ENCODE data around the gene ADCYAP1R1.

Gene ADCYAP1R1

GRCh38 chr7:31099451-31100444 is 47.6 kb downstream of the ADCYAP1R1 start:
- no peak overlapping the region for H3K4me3 Mint-ChIP-seq
- no peaks in the 10 kb centered on the region for H3K4me1 Mint-ChIP-seq
- H3K27ac Mint-ChIP-seq, result no peak overlapping the region
- H3K36me3 Mint-ChIP-seq (ENCODE audit: low read depth), result no peaks in the 10 kb centered on the region
- no peak for DNase-seq
- peaks cover 17% of the 10 kb centered on the region for H3K27me3 Mint-ChIP-seq (ENCODE audit: low read depth, poor library complexity)
- no peaks in the 10 kb centered on the region for H3K9me3 Mint-ChIP-seq
- TF ChIP-seq CTCF (IDR thresholded peaks at IDR 0.05), result no peak

- H3K36me3 Mint-ChIP-seq (ENCODE audit: low read depth), result no peaks in the 10 kb centered on the region
- DNase-seq, result no peak
- H3K27ac Mint-ChIP-seq, result no peak overlapping the region
- peaks cover 16% of the 10 kb centered on the region for H3K27me3 Mint-ChIP-seq (ENCODE audit: low read depth, poor library complexity)
- no peaks in the 10 kb centered on the region for H3K9me3 Mint-ChIP-seq
- no peak for TF ChIP-seq CTCF (IDR thresholded peaks at IDR 0.05)
- H3K4me3 Mint-ChIP-seq, result no peak overlapping the region
- H3K4me1 Mint-ChIP-seq, result no peaks in the 10 kb centered on the region
Observed at GRCh38 chr7:31100445-31100844, 48.3 kb downstream of the ADCYAP1R1 start.

GRCh38 chr7:31100871-31101270 is 48.8 kb downstream of the ADCYAP1R1 start:
- no peak overlapping the region for H3K4me3 Mint-ChIP-seq

GRCh38 chr7:31101544-31101943 is 49.4 kb downstream of the ADCYAP1R1 start:
- Mint-ChIP-seq H3K4me3 (no peak overlapping the region), H3K9me3 (no peaks in the 10 kb centered on the region), H3K27me3 (ENCODE audit: low read depth, poor library complexity) (peaks cover 13% of the 10 kb centered on the region), H3K36me3 (ENCODE audit: low read depth) (no peaks in the 10 kb centered on the region), H3K4me1 (no peaks in the 10 kb centered on the region), H3K27ac (no peak overlapping the region)
- DNase-seq, result no peak
- no peak for TF ChIP-seq CTCF (IDR thresholded peaks at IDR 0.05)

More at GRCh38 chr7:31100871-31101270, 48.8 kb downstream of the ADCYAP1R1 start:
- no peak for DNase-seq
- peaks cover 13% of the 10 kb centered on the region for H3K27me3 Mint-ChIP-seq (ENCODE audit: low read depth, poor library complexity)
- no peaks in the 10 kb centered on the region for H3K36me3 Mint-ChIP-seq (ENCODE audit: low read depth)
- no peaks in the 10 kb centered on the region for H3K4me1 Mint-ChIP-seq
- H3K9me3 Mint-ChIP-seq, result no peaks in the 10 kb centered on the region
- TF ChIP-seq CTCF (IDR thresholded peaks at IDR 0.05), result no peak
- H3K27ac Mint-ChIP-seq, result no peak overlapping the region

GRCh38 chr7:31102151-31102972 is 50.3 kb downstream of the ADCYAP1R1 start:
- Mint-ChIP-seq H3K4me3 (no peak overlapping the region), H3K27ac (no peak overlapping the region), H3K36me3 (ENCODE audit: low read depth) (no peaks in the 10 kb centered on the region), H3K27me3 (ENCODE audit: low read depth, poor library complexity) (peaks cover 13% of the 10 kb centered on the region), H3K9me3 (no peaks in the 10 kb centered on the region), H3K4me1 (no peaks in the 10 kb centered on the region)
- no peak for TF ChIP-seq CTCF (IDR thresholded peaks at IDR 0.05)
- DNase-seq, result no peak

Data from nephron progenitor cell (in vitro differentiated cells).